Neural progenitor cell (in vitro differentiated cells): ENCODE results near the gene SIRT1. TPM values are rescaled to one million over a fixed set of nuclear protein-coding genes. Genes with fewer than 3 reads are reported as not detected.
"Not testable (repeated sequence)": the region's sequence is repeated elsewhere in the genome, so short reads cannot be mapped to it uniquely, and the experiment has no call there.

Source experiments
- DNase-seq: peaks from one replicate; pipeline ENCODE4 v3.0.0-alpha.2; 2016; ENCODE audit warnings: low spot score
- H2AFZ ChIP-seq: fragments of 200-600 bp; sonication (generic); replicated peaks from 2 replicates; pipeline ENCODE4 v1.6.1; 2016; ENCODE audit warnings: antibody characterized with exemption
- H3F3A ChIP-seq: fragments of 200-600 bp; sonication (generic); 2 replicates; pipeline ENCODE4 v1.6.1; 2016; ENCODE audit warnings: antibody characterized with exemption, low read depth
- H3K27ac ChIP-seq: fragments of 200-600 bp; sonication (generic); 2 replicates; pipeline ENCODE4 v1.5.1; 2016; ENCODE audit warnings: mild to moderate bottlenecking
- H3K27me3 ChIP-seq: fragments of 200-600 bp; sonication (generic); 2 replicates; pipeline ENCODE4 v1.6.1; 2016; ENCODE audit warnings: mild to moderate bottlenecking, moderate library complexity
- H3K36me3 ChIP-seq: fragments of 200-600 bp; sonication (generic); 2 replicates; pipeline ENCODE4 v1.5.1; 2016
- H3K4me1 ChIP-seq: fragments of 200-600 bp; sonication (generic); 2 replicates; pipeline ENCODE4 v1.6.1; 2016; ENCODE audit warnings: mixed run types
- H3K4me2 ChIP-seq: fragments of 200-600 bp; sonication (generic); 2 replicates; pipeline ENCODE4 v1.6.1; 2016
- H3K4me3 ChIP-seq: fragments of 200-600 bp; sonication (generic); 2 replicates; pipeline ENCODE4 v1.5.1; 2016
- H3K79me2 ChIP-seq: fragments of 200-600 bp; sonication (generic); 2 replicates; pipeline ENCODE4 v1.6.1; 2016; ENCODE audit warnings: low read depth
- H3K9ac ChIP-seq: fragments of 200-600 bp; sonication (generic); 2 replicates; pipeline ENCODE4 v1.6.1; 2016
- H3K9me3 ChIP-seq: fragments of 200-600 bp; sonication (generic); 2 replicates; pipeline ENCODE4 v1.5.1; 2016; ENCODE audit warnings: low read depth
- H4K20me1 ChIP-seq: fragments of 200-600 bp; sonication (generic); 2 replicates; pipeline ENCODE4 v1.6.1; 2016; ENCODE audit warnings: low read depth
- H3K27ac Mint-ChIP-seq: 3 replicates; pipeline ENCODE4 v1.8.0; 2021; ENCODE audit warnings: mixed read lengths
- H3K27me3 Mint-ChIP-seq: 2 replicates; pipeline ENCODE4 v1.8.0; 2022; ENCODE audit warnings: low read depth, mild to moderate bottlenecking, inconsistent platforms, moderate library complexity, mixed read lengths; ENCODE audit not compliant: insufficient read depth
- H3K36me3 Mint-ChIP-seq: 3 replicates; pipeline ENCODE4 v1.8.0; 2021; ENCODE audit warnings: mixed read lengths
- H3K4me1 Mint-ChIP-seq: 3 replicates; pipeline ENCODE4 v1.8.0; 2021; ENCODE audit warnings: mixed read lengths
- H3K4me3 Mint-ChIP-seq: 3 replicates; pipeline ENCODE4 v1.8.0; 2021; ENCODE audit warnings: mild to moderate bottlenecking, moderate library complexity, mixed read lengths
- H3K9me3 Mint-ChIP-seq: 3 replicates; pipeline ENCODE4 v1.8.0; 2020; ENCODE audit warnings: mixed read lengths
- CTCF ChIP-seq: fragments of 200-600 bp; sonication (generic); IDR thresholded peaks from 2 replicates; pipeline ENCODE4 v1.5.1; 2017; ENCODE audit warnings: antibody characterized with exemption, mild to moderate bottlenecking
- EZH2 ChIP-seq: fragments of 200-600 bp; sonication (generic); IDR thresholded peaks from 2 replicates; pipeline ENCODE4 v1.6.1; 2017; ENCODE audit warnings: antibody characterized with exemption, mild to moderate bottlenecking, moderate library complexity
- EZH2phosphoT487 ChIP-seq: fragments of 200-600 bp; sonication (generic); IDR thresholded peaks from 2 replicates; pipeline ENCODE4 v1.6.1; 2017; ENCODE audit warnings: antibody characterized with exemption
- total RNA-seq: library from RNA; depleted of rRNA; stranded (reverse); fragments of >200 nt; gene quantifications from 2 replicates; pipeline ENCODE4 v1.2.3, GENCODE V29; 2015; ENCODE audit warnings: low replicate concordance

SIRT1 gene
- 26.2 and 48.5 TPM in 2 replicates for total RNA-seq

GRCh38 chr10:67884313-67884841, at the start of gene SIRT1:
Gene SIRT1, plus strand, starts transcription at chr10:67884656. Its CDS starts 66 bp downstream, at chr10:67884722.
- no peaks in the 10 kb centered on the region for H3K9me3 Mint-ChIP-seq
- peak within 1 kb of the TSS; percentile 81 for H3K4me3 ChIP-seq
- H3K9ac ChIP-seq, result peak within 1 kb of the TSS; percentile 90
- TF ChIP-seq CTCF, result no peak
- TF ChIP-seq EZH2, result peak; percentile 6
- H3K27me3 Mint-ChIP-seq, result peaks cover 10% of the 10 kb centered on the region
- peaks cover 18% of the 10 kb centered on the region for H3K36me3 ChIP-seq
- H2AFZ ChIP-seq, result peak within 1 kb of the TSS; percentile 71
- peak within 1 kb of the TSS; percentile 73 for H3K4me2 ChIP-seq
- DNase-seq, result peak; percentile 98
- H3K4me1 Mint-ChIP-seq, result peaks cover 12% of the 10 kb centered on the region
- H3F3A ChIP-seq, result peaks cover 21% of the 10 kb centered on the region
- peaks cover 24% of the 10 kb centered on the region for H3K36me3 Mint-ChIP-seq
- H3K27ac ChIP-seq, result peak within 1 kb of the TSS; percentile 94
- peaks cover 25% of the 10 kb centered on the region for H4K20me1 ChIP-seq
- H3K4me3 Mint-ChIP-seq, result peak within 1 kb of the TSS; percentile 94
- no peaks in the 10 kb centered on the region for H3K9me3 ChIP-seq
- H3K79me2 ChIP-seq, result peaks cover 46% of the 10 kb centered on the region
- H3K4me1 ChIP-seq, result no peaks in the 10 kb centered on the region
- no peaks in the 10 kb centered on the region for H3K27me3 ChIP-seq
- H3K27ac Mint-ChIP-seq, result peak within 1 kb of the TSS; percentile 91

- H3K27ac Mint-ChIP-seq, H3K27me3 Mint-ChIP-seq, H3K36me3 ChIP-seq, H3K27me3 ChIP-seq, H3K79me2 ChIP-seq, H3K9ac ChIP-seq, DNase-seq, H3K9me3 Mint-ChIP-seq, H3K4me1 ChIP-seq, H3K27ac ChIP-seq, H4K20me1 ChIP-seq, H3K4me3 ChIP-seq, H3F3A ChIP-seq, H3K4me2 ChIP-seq, H3K36me3 Mint-ChIP-seq, H3K4me1 Mint-ChIP-seq, H2AFZ ChIP-seq, H3K9me3 ChIP-seq: not testable (repeated sequence)
- peak overlapping the region; percentile 3 for H3K4me3 Mint-ChIP-seq
These were observed 48.7 kb upstream of the SIRT1 start for GRCh38 chr10:67835541-67836394.

GRCh38 chr10:67836488-67836887, 48.0 kb upstream of the SIRT1 start:
- no peaks in the 10 kb centered on the region for H3K36me3 ChIP-seq
- no peaks in the 10 kb centered on the region for H4K20me1 ChIP-seq
- no peaks in the 10 kb centered on the region for H3K79me2 ChIP-seq
- H3K9ac ChIP-seq, result no peak overlapping the region
- Mint-ChIP-seq H3K9me3 (peaks cover 7% of the 10 kb centered on the region), H3K27ac (no peak overlapping the region), H3K27me3 (no peaks in the 10 kb centered on the region), H3K36me3 (no peaks in the 10 kb centered on the region), H3K4me3 (no peak overlapping the region), H3K4me1 (peaks cover 2% of the 10 kb centered on the region)
- H3K27me3 ChIP-seq, result no peaks in the 10 kb centered on the region
- H3K9me3 ChIP-seq, result no peaks in the 10 kb centered on the region
- no peak overlapping the region for H3K4me3 ChIP-seq
- DNase-seq, result no peak
- no peaks in the 10 kb centered on the region for H3F3A ChIP-seq
- no peaks in the 10 kb centered on the region for H3K4me1 ChIP-seq
- TF ChIP-seq CTCF, result no peak
- no peak for TF ChIP-seq EZH2
- no peak for TF ChIP-seq EZH2phosphoT487
- no peak overlapping the region for H2AFZ ChIP-seq
- H3K27ac ChIP-seq, result no peak overlapping the region
- no peak overlapping the region for H3K4me2 ChIP-seq

GRCh38 chr10:67836972-67837371, 47.5 kb upstream of the SIRT1 start:
- Mint-ChIP-seq H3K27me3 (no peaks in the 10 kb centered on the region), H3K36me3 (no peaks in the 10 kb centered on the region), H3K4me1 (peaks cover 2% of the 10 kb centered on the region), H3K4me3 (no peak overlapping the region), H3K9me3 (peaks cover 10% of the 10 kb centered on the region), H3K27ac (no peak overlapping the region)
- DNase-seq, result no peak
- Histone ChIP-seq H3K4me1 (no peaks in the 10 kb centered on the region), H3K36me3 (no peaks in the 10 kb centered on the region), H4K20me1 (no peaks in the 10 kb centered on the region), H3K4me3 (no peak overlapping the region), H3K9ac (no peak overlapping the region), H3K9me3 (no peaks in the 10 kb centered on the region), H3K79me2 (no peaks in the 10 kb centered on the region), H3K27ac (no peak overlapping the region), H2AFZ (no peak overlapping the region), H3K4me2 (peak overlapping the region; percentile 45), H3F3A (no peaks in the 10 kb centered on the region), H3K27me3 (no peaks in the 10 kb centered on the region)
- TF ChIP-seq EZH2phosphoT487, result no peak
